ENCODE data around the gene CFAP298.
"Not testable (repeated sequence)": the region's sequence is repeated elsewhere in the genome, so short reads cannot be mapped to it uniquely, and the experiment has no call there.

The CFAP298 gene

DNA sequence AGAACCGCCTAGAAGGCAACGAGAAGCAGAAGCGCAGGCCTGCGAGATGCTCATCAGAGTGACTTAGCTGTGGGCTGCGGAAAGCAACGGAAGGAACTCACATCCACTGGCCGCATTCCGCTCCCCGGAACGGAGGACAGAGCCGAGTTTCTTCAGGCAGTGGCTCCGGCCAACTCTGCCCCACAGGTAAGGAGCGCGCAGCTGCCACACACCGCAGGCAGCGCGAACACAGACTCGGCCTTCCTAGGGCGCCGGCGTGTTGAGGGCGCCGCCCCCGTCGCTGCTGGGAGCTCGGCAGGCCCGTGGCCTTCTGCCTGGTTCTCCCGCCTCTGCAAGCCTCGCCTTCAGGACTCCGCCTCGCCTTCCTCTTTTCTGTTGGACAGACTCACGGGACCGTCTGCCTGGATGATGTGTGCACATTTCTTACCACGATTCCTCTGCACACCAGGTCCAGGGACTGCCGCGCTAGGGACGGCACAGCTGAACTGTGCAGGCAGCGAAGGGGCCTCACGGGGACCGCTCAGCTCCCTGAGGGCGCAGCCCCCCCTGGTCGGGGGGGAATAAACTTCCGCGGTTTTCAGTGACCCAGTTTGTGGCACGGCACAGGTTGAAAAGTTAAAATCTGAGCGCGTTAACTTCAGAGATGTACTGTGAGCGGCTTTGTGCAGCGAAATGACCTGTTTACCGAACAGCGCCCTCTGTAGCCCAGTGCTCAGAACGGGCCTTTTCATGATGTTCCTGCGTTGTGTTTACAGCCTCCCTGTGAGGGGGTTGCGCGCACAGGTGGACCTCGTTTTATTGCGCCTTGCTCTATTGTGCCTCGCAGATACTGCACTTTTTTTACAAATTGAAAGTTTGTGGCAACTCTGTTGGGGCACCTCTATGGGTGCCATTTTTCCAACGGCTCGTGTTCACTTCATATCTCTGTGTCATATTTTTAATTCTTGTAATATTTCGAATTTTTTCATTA, 42.6 kb downstream of the CFAP298 start:
- in situ Hi-C loops (cut with MboI; ENCODE audit: low sequenced_read_pairs) = no loop called here

DNA sequence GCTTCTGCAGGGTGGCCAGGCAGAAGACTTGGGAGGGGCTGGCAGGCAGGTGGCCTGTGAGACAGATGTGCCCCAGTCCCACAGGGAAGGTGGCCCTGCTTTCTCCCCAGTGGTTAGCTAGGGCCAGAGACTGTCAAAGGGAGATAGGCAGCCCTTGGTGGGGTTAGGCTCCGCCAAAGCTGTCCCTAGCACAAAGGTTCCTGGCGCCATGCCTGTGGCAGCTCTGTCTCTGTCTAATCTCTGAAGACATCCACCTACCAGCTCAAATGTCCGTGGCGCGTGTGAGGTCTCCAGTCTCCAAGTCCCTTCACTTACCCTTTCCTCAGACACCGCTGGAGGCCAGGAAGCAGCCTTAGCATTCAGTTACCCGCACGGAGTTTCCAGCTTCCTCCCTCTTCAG, 44.6 kb downstream of the CFAP298 start:
- in situ Hi-C loops (cut with MboI; ENCODE audit: low sequenced_read_pairs) = no loop called here

DNA sequence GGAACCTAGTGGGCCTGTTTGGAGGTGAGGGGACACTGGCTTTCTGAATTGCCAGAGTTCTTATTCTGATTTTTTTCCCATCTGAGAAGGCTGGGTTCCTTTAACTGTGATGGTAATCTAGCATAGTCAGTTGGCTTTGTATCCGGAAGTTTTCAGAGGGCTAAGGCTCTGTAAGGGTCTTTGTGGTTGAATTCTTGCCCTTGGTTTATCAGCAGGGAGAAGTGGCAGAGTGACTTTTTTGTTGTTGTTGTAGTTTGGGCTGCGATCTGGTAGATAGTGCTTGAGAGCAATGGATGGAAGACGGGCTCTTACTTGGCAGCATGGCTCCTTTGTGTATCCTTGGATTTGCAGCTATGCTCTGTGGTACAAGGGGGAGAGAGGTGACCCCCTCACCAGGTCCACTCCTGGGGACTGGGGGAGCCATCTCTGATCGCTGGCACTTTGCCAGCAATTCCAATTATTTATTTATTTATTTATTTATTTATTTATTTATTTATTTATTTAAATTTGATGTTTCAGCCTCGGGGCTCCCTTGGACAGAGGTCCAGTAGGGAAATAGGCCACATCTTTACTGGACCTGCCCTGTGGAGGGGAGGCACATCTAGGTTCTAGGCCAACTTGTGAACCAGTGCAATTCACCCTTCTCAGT, 45.3 kb downstream of the CFAP298 start:
- in situ Hi-C loops (cut with MboI; ENCODE audit: low sequenced_read_pairs) = no loop called here

DNA sequence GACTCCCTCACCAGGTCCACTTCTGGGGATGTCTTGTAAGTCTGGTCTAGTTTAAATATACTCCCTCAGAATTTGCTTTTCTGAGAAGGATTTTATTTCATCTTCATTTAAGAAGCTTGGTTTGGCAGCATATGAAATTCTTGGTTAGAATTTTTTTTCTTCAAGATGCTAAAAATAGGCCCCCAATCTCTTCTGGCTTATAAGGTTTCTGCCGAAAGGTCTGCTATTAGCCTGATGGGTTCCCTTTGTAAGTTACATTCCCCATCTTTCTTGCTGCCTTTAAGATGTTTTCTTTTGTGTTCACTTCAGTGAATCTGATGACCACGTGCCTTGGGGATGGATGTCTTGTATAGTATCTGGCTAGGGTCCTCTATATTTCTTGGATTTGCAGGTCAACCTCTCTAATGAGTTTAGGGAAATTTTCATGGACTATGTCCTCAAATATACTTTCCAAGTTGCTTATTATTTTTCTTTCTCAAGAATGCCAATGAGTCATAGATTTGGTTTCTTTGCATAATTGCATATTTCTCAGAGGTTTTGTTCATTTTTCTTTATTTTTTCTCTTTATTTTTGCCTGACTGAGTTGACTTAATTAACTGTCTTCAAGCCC, 46.2 kb downstream of the CFAP298 start:
- in situ Hi-C loops (cut with MboI; ENCODE audit: low sequenced_read_pairs) = no loop called here

DNA sequence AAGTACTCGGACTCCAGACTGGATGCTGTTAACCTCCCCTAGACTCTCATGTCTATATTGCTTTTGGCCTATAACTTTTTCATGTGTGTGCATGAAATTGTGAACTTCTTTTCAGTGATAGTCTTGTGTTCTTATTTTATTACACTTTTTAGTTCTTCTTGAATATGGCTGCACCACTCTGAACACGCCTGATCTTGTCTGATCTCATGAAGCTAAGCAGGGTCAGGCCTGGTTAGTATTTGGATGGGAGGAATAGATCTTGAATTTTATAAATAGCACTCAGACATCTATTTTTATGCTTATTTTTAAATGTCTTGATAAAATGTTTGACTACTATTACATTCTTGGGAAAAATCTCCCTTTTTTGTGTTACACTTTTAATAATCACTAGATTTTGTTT, 49.3 kb downstream of the CFAP298 start:
- in situ Hi-C loops (cut with MboI; ENCODE audit: low sequenced_read_pairs) = no loop called here

DNA sequence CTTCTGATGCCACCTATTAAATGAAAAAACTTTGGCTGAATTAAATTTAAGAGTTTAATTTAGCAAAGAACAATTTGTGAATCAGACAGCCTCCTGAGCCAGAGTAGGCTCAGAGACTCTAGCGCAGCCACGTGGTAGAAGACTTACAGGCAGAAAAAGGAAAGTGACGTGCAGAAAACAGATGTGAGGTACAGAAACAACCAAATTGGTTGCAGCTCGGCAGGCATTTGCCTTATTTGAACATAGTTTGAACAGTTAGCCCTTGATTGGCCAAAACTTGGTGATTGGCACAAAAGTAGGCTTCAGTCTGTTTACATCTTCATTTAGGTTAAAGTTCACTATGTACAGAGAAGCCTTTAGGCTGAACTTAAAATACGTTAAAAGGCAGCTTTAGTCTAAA, 49.8 kb downstream of the CFAP298 start:
- in situ Hi-C loops (cut with MboI; ENCODE audit: low sequenced_read_pairs) = no loop called here

DNA sequence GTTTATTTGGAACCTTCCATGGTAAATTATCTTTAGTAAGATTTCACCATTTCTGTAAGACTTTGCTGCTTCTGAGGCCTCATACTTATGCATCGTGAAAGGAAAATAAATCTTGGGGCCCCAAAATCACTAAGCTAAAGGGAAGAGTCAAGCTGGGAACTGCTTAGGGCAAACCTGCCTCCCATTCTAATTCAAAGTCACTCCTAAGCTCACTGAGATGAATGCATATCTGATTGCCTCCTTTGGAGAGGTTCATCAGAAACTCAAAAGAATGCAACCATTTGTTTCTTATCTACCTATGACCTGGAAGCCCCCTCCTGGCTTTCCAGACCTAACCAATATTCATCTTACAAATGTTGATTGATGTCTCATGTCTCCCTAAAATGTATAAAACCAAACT, 50.7 kb downstream of the CFAP298 start:
- in situ Hi-C loops (cut with MboI; ENCODE audit: low sequenced_read_pairs) = not testable (repeated sequence)

DNA sequence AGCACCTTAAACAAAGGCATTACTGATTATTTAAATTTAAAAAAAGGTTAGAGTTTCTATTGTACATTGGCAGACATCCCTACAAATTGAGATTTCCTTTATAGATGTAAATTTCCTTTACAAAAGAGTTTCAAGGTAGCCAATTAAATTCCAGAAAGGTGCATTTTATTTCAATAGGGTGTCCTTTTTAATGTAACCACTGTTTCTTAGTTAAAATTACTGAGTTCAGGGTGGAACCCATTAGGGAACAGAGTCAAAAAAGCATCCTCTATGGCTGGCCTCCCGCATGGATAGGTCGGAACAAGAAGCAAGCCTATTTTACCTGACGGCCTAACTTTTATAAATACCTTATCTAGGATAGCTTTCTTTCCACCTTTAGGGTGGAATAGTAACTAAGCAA, 51.3 kb downstream of the CFAP298 start:
- in situ Hi-C loops (cut with MboI; ENCODE audit: low sequenced_read_pairs) = no loop called here

DNA sequence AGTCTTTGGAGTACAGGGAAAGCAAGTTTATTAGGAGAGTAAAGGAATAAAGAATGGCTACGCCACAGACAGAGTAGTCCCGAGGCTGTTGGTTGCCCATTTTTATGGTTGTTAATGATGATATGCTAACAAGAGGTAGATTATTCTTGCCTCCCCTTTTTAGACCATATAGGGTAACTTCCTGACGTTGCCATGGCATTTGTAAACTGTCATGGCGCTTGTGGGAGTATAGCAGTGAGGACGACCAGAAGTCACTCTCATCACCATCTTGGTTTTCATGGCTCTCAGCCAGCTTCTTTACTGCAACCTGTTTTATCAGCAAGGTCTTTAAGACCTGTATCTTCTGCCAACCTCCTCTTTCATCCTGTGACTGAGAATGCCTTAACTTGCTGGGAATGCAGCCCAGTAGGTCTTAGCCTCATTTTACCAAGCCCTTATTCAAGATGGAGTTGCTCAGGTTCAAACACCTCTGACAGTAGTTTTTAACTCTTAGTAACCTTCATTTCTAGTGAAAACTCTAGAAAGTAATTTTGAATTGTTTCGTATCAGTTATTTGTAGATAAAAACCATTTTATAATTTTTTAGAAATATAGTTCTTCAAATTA, 53.1 kb downstream of the CFAP298 start:
- in situ Hi-C loops (cut with MboI; ENCODE audit: low sequenced_read_pairs) = no loop called here

DNA sequence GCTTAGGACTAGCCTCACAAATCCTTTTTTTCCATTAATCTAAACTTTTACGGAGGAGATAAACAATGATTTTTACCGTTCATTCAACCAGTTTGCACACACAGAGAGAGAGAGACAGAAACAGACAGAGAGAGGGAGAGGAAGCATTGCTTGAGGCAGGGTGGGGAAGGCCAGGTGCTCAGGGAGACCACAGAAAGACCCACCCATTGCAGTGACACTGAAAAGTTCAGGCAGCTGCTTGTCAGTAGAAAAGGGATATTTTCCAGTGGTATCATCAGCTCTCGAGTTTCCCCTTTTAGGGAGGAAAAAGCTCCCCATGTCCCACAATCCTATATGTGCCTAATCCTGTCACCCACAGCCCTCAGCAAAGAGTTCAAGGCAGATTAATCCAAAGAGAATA, 54.1 kb downstream of the CFAP298 start:
- in situ Hi-C loops (cut with MboI; ENCODE audit: low sequenced_read_pairs) = no loop called here

DNA sequence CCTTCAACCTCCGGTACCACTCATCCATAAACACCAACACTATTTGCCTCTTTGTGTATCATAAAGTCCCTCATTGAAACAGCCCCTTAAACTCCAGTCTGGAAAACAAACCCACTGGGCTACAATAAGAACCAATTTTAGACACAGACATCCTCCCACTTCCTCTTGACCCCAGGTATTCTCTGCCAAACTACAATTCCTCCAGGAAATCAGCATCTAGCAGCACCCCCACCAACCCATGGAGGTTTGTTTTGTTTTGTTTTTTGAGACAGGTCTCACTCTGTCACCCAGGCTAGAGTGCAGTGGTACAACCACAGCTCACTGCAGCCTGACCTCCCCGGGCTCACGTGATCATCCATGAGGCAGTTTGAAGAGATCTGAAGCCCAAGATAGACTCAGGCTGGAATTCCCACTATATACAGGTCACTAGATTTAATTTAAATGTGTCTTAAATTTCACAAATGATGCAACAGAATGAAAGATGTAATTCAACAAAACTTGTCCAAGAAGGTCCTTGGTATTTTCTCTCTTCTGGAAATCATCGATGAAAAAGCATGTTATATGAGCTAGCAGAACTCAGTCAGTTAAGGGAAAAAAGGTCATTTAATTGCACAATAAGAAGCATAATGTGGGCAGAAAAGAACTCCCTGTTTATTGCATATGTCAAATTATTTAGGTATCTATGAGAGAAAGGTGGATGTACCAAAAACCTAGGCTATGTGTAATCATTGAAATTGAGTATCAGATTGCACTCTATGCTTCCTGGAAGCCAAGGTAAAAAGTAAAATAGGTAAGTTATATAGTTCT, 57.1 kb downstream of the CFAP298 start:
- in situ Hi-C loops (cut with MboI; ENCODE audit: low sequenced_read_pairs) = no loop called here

DNA sequence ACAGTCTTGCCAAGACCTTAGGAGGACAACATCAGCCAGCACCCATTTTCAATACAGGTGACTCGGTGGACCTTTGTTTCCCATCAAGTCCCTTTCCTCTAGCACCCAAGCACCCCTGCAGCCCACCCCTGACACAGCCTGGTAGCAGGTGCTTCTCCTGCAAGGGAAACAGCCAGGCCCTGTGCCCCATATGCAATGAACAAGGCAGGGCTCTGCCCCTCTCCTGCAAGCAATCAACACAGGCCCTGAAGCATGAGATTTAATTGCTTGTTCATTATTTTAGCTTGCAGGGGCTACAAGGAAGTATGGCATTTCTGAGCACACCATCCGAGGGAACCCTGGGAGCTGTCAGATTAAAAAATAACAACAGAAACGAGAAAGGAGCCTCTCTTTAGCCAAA, 62.3 kb downstream of the CFAP298 start:
- in situ Hi-C loops (cut with MboI; ENCODE audit: low sequenced_read_pairs) = no loop called here

DNA sequence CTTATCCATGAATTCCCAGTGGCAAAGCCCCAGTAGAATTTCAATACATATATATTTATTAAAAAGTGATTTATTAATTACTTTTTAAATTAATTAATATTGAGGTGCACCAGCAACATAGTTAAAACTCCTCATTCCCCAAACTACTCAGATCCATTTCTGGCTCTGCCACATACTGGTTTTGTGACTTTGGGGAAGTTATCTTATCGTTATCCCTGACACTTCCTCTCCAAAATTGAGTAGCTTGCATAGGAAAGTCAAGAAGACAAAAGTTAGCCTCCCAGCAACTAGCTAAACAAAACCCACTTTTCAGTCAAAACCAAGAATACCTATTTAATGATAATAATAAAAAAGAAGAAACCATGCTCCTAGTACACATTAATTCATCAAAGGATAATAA, 62.7 kb downstream of the CFAP298 start:
- in situ Hi-C loops (cut with MboI; ENCODE audit: low sequenced_read_pairs) = no loop called here

All from HL-60/S4 treated with retinoic acid at 250 ng/mL for 4 days and 3 days (cell line).